Memory B cell (primary cell): ENCODE results near the gene DAGLB.
A peak's percentile ranks its signal among the peaks of the same experiment; 100 is the strongest.
"Not testable (repeated sequence)": the region's sequence is repeated elsewhere in the genome, so short reads cannot be mapped to it uniquely, and the experiment has no call there.

Experiments
- ATAC-seq: fragments of 150-1000 bp; cut with Tn5 transposase; 2 replicates; pipeline ENCODE4 v1.10.0; 2021; ENCODE audit warnings: low read depth, mild to moderate bottlenecking, moderate library complexity
- DNase-seq, 2 donors: peaks; one replicate each; pipeline ENCODE4 v3.0.0; 2022; ENCODE audit warnings: low spot score in 2 of 2
- H3K27ac Mint-ChIP-seq: one replicate; pipeline ENCODE4 v1.8.0; 2022; ENCODE audit warnings: mild to moderate bottlenecking, moderate library complexity, mixed read lengths
- H3K27me3 Mint-ChIP-seq: one replicate; pipeline ENCODE4 v1.8.0; 2022; ENCODE audit warnings: mixed read lengths
- H3K36me3 Mint-ChIP-seq: one replicate; pipeline ENCODE4 v1.8.0; 2022; ENCODE audit warnings: mild to moderate bottlenecking, mixed read lengths
- H3K4me1 Mint-ChIP-seq: one replicate; pipeline ENCODE4 v1.8.0; 2022; ENCODE audit warnings: mixed read lengths
- H3K4me3 Mint-ChIP-seq: one replicate; pipeline ENCODE4 v1.8.0; 2022; ENCODE audit warnings: mild to moderate bottlenecking, moderate library complexity, mixed read lengths
- H3K9me3 Mint-ChIP-seq: one replicate; pipeline ENCODE4 v1.8.0; 2022; ENCODE audit warnings: mixed read lengths

Gene DAGLB

DNA sequence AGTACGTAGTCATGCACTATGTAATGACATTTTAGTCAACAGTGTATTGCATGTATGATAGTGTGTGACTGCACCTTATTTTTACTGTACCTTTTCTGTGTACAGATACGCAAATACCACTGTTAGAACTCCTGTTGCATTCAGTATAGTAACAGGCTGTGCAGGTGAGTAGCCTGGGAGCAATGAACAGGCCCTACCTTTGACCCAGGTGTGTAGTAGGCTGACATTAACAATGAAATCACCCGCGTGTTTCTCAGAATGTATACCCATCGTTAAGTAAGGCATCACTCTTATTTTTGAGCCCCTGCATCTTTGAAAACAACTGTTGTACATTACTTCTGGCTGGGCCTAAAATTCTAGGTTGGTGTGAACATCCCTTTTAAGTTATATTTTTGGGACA is 41.6 kb downstream of the DAGLB start:
- Mint-ChIP-seq H3K36me3 (peaks cover 41% of the 10 kb centered on the region), H3K27ac (peak overlapping the region; percentile 68), H3K4me3 (no peak overlapping the region), H3K27me3 (no peaks in the 10 kb centered on the region), H3K4me1 (no peaks in the 10 kb centered on the region), H3K9me3 (no peaks in the 10 kb centered on the region)
- DNase-seq, result no peak
- no peak for ATAC-seq

DNA sequence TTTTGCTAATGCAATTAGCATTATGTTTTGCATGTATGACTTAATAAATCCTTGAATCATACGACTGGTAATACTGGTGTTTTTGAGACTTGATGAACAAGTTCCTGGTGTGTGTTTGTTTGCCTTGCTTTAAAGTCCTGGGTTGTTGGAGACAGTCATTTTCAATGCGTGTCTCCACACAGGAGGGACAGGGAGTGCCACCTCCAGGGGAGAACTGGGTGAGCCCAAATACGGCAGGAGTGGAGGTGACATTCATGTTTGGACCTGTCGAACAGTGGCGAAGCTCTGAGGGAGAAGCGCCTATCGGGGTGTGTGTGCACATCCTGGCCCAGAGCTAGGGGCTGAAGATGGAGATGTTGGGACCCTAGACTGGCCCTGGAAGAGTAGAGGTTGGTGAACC is 43.8 kb downstream of the DAGLB start:
- ATAC-seq, result no peak
- Mint-ChIP-seq H3K27ac (peak overlapping the region; percentile 29), H3K36me3 (peaks cover 33% of the 10 kb centered on the region), H3K4me1 (no peaks in the 10 kb centered on the region), H3K4me3 (no peak overlapping the region), H3K9me3 (no peaks in the 10 kb centered on the region), H3K27me3 (no peaks in the 10 kb centered on the region)
- no peak for DNase-seq

DNA sequence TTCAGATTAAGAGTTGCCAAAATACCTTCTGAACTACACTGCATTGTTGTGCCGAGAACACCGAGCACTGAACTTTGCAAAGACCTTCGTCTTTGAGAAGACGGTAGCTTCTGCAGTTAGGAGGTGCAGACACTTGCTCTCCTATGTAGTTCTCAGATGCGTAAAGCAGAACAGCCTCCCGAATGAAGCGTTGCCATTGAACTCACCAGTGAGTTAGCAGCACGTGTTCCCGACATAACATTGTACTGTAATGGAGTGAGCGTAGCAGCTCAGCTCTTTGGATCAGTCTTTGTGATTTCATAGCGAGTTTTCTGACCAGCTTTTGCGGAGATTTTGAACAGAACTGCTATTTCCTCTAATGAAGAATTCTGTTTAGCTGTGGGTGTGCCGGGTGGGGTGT is 45.0 kb downstream of the DAGLB start:
- peaks cover 31% of the 10 kb centered on the region for H3K36me3 Mint-ChIP-seq
- H3K9me3 Mint-ChIP-seq, result no peaks in the 10 kb centered on the region
- no peak for DNase-seq
- no peak overlapping the region for H3K4me3 Mint-ChIP-seq
- H3K27ac Mint-ChIP-seq, result no peak overlapping the region
- H3K27me3 Mint-ChIP-seq, result no peaks in the 10 kb centered on the region
- peaks cover 2% of the 10 kb centered on the region for H3K4me1 Mint-ChIP-seq
- no peak for ATAC-seq

DNA sequence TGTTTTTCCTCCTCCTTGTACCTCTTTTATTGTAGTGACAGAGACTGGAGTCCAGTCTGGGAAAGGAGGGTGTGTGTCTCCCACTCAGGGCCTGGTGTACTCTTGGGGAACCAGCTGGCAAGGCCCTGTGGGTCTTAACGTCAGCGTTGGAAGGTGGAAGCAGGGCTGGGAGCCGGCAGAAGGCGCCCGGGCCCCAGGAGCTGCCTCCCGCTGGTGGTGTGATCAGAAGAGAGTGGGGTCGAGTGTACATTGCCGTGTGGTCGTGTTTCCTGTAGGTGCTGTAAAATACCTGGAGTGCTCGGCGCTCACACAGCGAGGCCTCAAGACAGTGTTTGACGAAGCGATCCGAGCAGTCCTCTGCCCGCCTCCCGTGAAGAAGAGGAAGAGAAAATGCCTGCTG is 45.7 kb downstream of the DAGLB start:
- no peak for DNase-seq

DNA sequence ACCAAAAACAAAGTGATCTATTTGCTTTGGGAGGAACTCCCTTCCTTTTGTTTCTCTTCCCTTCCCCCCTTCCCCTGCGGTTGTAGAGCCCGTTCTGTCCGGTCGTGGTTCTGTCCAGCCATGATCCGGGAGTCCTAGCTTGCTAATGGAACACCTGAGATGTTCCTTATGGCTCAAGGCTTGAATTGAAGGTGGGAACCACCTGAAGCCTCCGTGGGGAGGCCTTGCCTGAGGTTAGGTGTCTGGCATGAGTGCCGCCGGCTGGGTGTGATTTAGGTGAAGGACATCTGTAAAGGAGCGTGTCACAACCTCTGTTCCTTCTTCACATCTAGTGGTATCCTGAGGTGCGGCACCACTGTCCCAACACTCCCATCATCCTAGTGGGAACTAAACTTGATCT is 46.2 kb downstream of the DAGLB start:
- DNase-seq (no peak), ATAC-seq (no peak)
- H3K27me3 Mint-ChIP-seq, result no peaks in the 10 kb centered on the region
- H3K4me3 Mint-ChIP-seq, result no peak overlapping the region
- peaks cover 2% of the 10 kb centered on the region for H3K4me1 Mint-ChIP-seq
- H3K9me3 Mint-ChIP-seq, result no peaks in the 10 kb centered on the region
- peaks cover 27% of the 10 kb centered on the region for H3K36me3 Mint-ChIP-seq
- no peak overlapping the region for H3K27ac Mint-ChIP-seq

More for the DNA sequence above, 45.7 kb downstream of the DAGLB start:
- Mint-ChIP-seq H3K4me1 (peaks cover 2% of the 10 kb centered on the region), H3K27ac (no peak overlapping the region), H3K27me3 (no peaks in the 10 kb centered on the region), H3K4me3 (no peak overlapping the region), H3K36me3 (peaks cover 27% of the 10 kb centered on the region), H3K9me3 (no peaks in the 10 kb centered on the region)
- no peak for ATAC-seq

DNA sequence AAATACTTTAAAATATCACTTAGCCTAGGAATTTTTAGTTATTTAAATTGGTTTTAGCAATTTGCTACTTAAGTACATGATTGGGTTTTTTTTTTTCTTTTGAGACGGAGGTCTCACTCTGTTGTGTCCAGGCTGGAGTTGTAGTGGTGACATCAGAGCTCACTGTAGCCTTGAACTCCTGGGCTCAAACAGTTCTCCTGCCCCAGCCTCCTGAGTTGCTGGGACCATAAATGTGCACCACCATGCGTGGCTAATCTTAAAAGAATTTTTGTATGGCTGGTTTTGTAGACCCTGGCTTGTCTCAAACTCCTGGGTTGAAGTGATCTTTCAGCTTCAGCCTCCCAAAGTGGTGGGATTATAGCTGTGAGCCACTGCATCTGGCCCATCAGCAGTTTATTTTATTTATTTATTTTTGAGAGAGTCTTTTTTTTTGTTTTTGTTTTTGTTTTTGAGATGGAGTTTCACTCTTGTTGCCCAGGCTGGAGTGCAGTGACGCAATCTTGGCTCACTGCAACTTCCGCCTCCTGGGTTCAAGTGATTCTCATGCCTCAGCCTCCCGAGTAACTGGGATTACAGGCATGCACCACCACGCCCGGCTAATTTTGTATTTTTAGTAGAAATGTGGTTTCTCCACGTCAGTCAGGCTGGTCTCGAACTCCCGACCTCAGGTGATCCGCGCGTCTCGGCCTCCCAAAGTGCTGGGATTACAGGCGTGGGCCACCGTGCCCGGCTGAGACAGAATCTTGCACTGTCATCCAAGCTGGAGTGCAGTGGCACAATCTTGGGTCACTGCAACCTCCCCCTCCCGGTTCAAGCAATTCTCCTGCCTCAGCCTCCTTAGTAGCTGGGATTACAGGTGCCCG is 47.3 kb downstream of the DAGLB start:
- H3K27me3 Mint-ChIP-seq, H3K4me1 Mint-ChIP-seq, H3K4me3 Mint-ChIP-seq, DNase-seq, H3K9me3 Mint-ChIP-seq, ATAC-seq, H3K27ac Mint-ChIP-seq: not testable (repeated sequence)
- H3K36me3 Mint-ChIP-seq, result peaks cover 31% of the 10 kb centered on the region

DNA sequence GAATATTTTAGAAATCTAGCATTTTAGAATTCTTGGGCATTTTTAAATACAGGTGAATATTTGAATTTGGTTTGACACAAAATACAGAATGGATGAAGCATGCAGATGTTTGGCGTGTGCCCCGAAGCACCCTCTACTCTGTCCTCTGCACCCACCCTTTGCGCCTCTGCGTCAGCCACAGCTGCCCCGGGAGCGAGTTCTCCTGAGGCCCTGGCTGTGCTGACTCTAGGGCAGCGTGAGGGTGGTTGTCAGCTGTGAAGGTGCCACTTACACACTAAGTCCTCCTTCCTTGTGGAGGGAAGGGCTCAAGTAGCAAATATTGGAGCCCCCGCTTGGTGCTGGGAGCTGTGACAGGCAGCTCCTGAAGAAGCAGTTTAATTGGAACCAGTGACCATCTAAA is 48.4 kb downstream of the DAGLB start:
- H3K4me1 Mint-ChIP-seq, result peaks cover 14% of the 10 kb centered on the region
- ATAC-seq (no peak), DNase-seq (no peak)
- no peak overlapping the region for H3K27ac Mint-ChIP-seq
- no peaks in the 10 kb centered on the region for H3K9me3 Mint-ChIP-seq
- peaks cover 32% of the 10 kb centered on the region for H3K36me3 Mint-ChIP-seq
- no peak overlapping the region for H3K4me3 Mint-ChIP-seq
- H3K27me3 Mint-ChIP-seq, result no peaks in the 10 kb centered on the region

DNA sequence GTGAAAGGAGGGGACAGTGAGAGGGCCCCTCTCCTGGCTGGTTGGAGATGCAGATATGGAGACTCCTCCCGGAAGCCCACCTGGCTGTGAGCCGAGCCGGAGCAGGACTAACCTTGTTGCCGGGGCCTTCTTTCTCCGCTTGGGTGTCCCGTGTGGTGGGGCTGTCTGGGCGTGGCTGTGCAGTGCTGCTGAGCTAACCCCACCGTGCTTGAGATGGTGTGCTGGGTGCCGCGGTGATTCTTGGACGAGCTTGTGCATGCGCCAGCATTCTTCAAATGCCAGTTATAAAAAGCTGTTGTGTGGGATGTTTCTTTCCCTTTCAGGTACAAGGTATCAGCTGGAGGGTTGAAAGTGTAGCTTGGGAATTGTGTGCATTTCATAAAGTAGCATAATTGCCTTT is 48.8 kb downstream of the DAGLB start:
- DNase-seq (no peak), ATAC-seq (no peak)
- Mint-ChIP-seq H3K27me3 (no peaks in the 10 kb centered on the region), H3K36me3 (peaks cover 32% of the 10 kb centered on the region), H3K27ac (no peak overlapping the region), H3K9me3 (no peaks in the 10 kb centered on the region), H3K4me1 (peaks cover 17% of the 10 kb centered on the region), H3K4me3 (no peak overlapping the region)

DNA sequence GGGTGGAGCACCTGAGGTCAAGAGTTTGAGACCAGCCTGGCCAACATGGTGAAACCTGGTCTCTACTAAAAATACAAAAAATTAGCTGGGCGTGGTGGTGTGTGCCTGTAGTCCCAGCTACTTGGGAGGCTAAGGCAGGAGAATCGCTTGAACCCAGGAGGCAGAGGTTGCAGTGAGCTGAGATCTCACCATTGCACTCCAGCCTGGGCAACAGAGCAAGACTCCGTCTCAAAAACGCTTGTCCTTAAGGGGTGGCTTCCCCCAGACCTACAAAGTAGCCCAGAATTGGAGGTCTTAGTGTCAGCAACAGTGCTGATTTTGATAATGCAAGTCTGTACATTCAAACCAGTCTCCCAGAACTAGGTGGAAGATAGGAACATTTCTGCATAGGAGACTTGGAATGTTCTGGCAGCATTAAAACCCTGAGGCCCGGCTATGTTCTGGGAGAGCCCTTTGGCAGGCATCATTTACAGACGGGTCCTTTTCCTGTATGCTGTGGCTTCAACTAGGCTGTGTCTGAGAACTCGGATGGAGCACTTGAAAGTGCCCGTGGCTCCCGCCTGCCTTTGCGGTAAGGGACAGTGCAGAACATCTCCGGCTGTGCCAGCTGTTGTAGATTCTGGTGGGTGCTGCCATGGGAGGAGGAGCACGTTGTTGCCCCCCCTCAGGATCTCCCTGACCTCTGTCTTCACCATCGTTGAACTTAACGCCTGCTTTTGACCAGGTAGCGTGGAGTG is 49.8 kb downstream of the DAGLB start:
- peaks cover 23% of the 10 kb centered on the region for H3K4me1 Mint-ChIP-seq
- peaks cover 27% of the 10 kb centered on the region for H3K36me3 Mint-ChIP-seq
- ATAC-seq, H3K4me3 Mint-ChIP-seq, H3K9me3 Mint-ChIP-seq, H3K27me3 Mint-ChIP-seq, H3K27ac Mint-ChIP-seq, DNase-seq: not testable (repeated sequence)

DNA sequence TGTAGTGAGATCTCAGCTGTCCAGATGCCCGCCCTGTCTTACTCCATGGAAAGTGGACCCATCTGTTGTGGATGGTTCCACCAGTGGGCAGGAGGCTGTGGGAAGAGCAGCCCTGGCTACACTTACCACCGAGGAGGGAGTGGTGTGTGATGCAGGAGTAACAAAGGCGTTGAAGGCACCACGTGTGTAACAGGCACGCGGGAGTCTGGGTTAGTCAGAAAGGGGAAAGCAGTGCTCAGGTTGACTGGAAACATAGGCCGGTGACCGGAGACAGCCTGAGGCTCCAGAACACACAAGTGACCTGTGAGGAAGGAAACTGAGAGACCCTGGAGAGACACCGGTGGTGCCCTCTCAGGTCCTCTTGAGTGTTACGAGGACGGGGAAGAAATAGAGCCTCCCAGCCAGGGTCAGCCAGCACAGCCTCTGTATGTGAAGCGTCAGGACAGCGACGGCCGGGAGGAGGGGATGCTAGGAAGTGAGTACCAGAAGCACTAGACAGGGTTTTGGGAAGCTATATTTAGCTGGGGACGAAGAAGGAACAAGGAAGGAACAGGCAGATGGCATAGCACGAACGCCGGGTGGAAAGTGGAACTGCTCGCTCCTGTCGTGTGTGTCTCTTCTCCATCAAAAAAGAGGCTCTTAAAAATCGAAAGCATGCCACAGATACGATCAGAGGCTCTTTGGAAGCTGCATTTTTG is 51.7 kb downstream of the DAGLB start:
- ATAC-seq, result no peak
- H3K27ac Mint-ChIP-seq, result peak overlapping the region; percentile 90
- DNase-seq, result no peak
- H3K4me1 Mint-ChIP-seq, result peaks cover 27% of the 10 kb centered on the region
- H3K9me3 Mint-ChIP-seq, result no peaks in the 10 kb centered on the region
- H3K27me3 Mint-ChIP-seq, result no peaks in the 10 kb centered on the region
- peak overlapping the region; percentile 52 for H3K4me3 Mint-ChIP-seq
- peaks cover 27% of the 10 kb centered on the region for H3K36me3 Mint-ChIP-seq

DNA sequence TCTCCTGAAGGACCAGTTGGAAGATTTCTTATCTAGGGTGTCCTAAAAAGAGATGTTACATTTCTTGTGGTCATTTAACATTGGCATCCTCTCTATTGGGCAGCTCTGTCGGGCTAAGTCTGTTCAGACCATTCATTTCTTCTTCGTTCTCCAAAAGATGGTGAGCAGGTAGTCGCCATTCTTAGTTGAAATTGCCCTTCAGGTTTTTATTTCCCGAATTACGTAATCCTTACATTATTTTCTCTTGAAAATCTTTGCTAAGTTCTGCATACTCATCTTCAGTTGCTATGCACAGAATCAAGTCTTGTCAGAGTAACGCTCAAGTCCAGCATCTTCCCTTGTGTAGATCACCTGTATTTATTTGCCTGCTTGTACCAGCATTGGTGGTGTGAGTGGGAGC is 53.6 kb downstream of the DAGLB start:
- Mint-ChIP-seq H3K4me1 (peaks cover 27% of the 10 kb centered on the region), H3K9me3 (no peaks in the 10 kb centered on the region), H3K27me3 (no peaks in the 10 kb centered on the region), H3K4me3 (no peak overlapping the region), H3K27ac (peak overlapping the region; percentile 70), H3K36me3 (peaks cover 26% of the 10 kb centered on the region)
- DNase-seq (no peak), ATAC-seq (no peak)

DNA sequence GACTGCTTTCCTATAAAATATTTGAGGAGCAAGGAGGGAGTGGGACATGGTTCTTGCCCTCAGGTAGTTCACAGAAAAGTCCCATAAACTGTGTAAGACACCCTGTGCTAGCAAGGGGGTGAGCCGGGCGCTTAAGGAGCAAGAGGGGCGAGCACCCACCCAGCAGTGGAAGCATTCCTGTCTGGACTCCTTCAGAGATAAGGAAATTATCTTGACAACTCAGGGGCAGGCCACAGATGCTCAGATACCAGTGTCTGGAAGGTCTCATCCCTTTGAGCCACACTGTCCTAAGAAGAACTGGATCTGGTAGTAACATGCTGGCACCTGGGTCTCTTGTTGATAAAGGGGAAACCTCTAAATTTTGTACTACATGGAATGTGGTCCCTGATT is 54.1 kb downstream of the DAGLB start:
- Mint-ChIP-seq H3K9me3 (no peaks in the 10 kb centered on the region), H3K4me3 (no peak overlapping the region), H3K27me3 (no peaks in the 10 kb centered on the region), H3K27ac (peak overlapping the region; percentile 70), H3K36me3 (peaks cover 26% of the 10 kb centered on the region), H3K4me1 (peaks cover 27% of the 10 kb centered on the region)
- no peak for ATAC-seq
- DNase-seq, result no peak

DNA sequence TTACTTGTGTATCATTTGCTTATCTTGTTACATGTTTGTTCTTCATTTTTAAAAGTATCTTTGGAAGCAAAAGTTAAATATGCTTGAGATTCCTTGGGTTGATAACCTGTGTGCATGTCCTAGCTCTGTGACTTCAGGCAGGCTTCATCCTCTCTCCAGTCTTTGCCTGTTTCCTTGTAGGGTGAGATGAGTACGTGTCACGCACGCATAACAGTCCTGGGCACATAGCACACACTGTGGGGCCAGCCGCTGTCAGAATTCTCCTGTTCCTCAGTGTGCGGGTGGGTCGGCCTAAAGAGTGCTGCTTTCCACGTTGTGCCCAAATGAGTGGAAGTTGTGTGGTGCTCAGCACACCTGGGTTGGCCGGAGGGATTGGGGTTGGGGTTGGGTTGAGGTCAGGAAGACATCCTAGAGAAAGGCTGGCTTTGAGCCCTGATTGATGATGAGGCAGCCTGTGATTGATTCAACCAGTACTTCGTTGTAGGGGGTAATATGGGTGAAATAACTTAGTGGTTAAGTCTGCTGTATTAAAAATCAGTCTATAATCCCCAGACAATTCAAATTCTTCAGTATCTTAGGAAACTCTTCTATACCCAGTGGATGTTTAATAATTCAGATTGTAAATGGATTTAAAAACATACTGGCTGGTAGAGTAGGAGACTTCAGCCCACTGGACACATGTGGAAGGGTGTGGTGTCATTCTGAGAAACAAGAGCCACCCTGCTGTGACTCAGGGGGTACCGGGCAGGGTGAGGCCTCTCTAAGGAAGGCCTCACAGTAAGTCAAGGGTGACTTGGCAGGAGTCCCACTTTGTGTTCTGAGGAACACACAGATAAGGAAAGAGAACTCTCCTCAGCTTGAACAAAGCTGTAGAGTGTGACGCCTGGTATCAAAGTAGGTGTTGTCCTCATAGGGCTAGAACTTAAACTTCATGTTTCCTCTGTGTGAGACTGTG is 54.8 kb downstream of the DAGLB start:
- peaks cover 27% of the 10 kb centered on the region for H3K4me1 Mint-ChIP-seq
- no peak for DNase-seq
- peak overlapping the region; percentile 70 for H3K27ac Mint-ChIP-seq
- no peak for ATAC-seq
- no peak overlapping the region for H3K4me3 Mint-ChIP-seq
- no peaks in the 10 kb centered on the region for H3K27me3 Mint-ChIP-seq
- H3K9me3 Mint-ChIP-seq, result no peaks in the 10 kb centered on the region
- peaks cover 28% of the 10 kb centered on the region for H3K36me3 Mint-ChIP-seq
